AG04449 (cell line): ENCODE results near the gene GALNT2.

ENCODE experiments used
- CTCF ChIA-PET: fragments of 350-600 bp; formaldehyde crosslinking; extraction: SDS; loops from one replicate; lab custom pipeline; 2021; ENCODE audit warnings: antibody characterized with exemption; lab: Yijun Ruan, JAX
- POLR2A ChIA-PET: fragments of 400-600, 350-600 bp; formaldehyde crosslinking; extraction: SDS; loops from one replicate; lab custom pipeline; 2020; ENCODE audit warnings: antibody characterized with exemption, inconsistent platforms; lab: Yijun Ruan, JAX
- DNase-seq: peaks from one replicate; pipeline ENCODE4 v3.0.0-alpha.2; 2010; ENCODE audit warnings: low read depth, low spot score
- H3K4me3 ChIP-seq: 2 replicates; pipeline ENCODE4 v1.5.1; 2011; ENCODE audit warnings: low read depth, mild to moderate bottlenecking, control low read depth, low read length
- CTCF ChIP-seq: IDR thresholded peaks from one replicate; pipeline ENCODE4 v1.5.1; 2011; ENCODE audit warnings: mild to moderate bottlenecking, moderate library complexity, low read length, control low read depth, inconsistent platforms; ENCODE audit not compliant: insufficient read depth; ENCODE audit errors: missing control alignments

GALNT2 gene

GRCh38 chr1:230056098-230056497 lies 10.9 kb upstream of the GALNT2 start:
- TF ChIP-seq CTCF, result no peak
- H3K4me3 ChIP-seq, result no peak overlapping the region
- no peak for DNase-seq
- POLR2A ChIA-PET, result no interaction called here
- CTCF ChIA-PET, result no interaction called here

DNA sequence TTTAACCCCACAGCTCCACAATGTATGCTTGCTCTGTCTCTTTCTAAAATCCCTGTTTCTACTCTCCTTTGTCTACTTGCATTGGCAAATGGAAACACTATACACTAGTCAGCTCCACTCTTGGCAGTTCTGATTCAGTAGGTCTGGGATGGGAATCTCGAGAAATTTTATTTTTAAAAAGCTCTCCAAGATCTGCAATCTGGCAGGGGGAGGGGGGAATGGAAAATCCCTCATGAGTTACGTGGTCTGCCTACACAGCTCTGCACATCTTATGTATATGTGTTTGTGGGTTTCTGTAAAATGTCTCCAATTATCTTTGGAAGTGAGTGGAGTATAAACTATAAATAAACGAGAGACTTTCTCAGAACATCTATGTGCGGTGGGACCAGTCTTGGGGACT lies 9.9 kb upstream of the GALNT2 start:
- no peak for TF ChIP-seq CTCF
- no peak overlapping the region for H3K4me3 ChIP-seq
- ChIA-PET POLR2A (no interaction called here), CTCF (no interaction called here)
- no peak for DNase-seq

DNA sequence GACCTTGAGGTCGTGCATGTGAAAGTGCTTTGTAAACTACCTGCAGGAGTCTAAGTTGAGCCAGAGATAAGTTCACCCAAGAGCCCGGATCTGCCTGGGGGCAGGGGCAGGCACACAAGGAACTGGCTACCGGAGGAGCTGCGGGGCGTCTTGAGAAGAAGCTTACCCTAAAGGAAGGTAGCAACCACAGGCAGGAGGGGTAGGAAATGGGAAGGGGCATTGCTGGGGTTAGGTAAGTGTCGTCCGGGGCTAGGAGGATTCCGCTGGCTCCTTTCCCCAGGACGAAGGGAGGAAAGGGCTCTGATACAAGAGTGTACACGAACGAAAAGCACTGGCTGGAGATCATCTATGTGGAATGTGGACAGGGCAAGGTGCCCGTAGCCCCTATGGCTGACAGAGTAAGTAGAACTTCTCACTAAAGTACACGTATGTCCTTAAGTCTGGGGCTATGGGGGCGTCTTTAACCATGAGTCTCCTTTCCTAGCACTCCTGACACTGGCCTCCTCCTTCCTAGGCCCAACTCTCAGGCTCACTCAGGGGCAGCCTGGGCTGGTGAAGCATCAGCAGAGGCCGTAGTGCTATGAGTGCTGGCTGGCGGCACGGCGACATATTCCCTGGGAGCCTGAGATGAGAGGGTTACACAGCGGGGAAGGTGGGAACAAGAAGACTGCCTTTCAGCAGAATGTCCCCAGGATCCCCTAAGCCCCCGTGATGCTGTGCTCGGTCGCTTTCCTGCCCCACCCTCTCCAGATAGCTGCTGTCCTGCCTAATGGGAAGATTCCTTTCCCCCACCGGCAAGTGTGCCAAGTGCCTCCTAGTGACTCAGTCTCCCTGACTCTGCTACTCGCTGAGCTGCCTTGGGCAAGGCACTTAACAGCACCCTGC lies 9.1 kb upstream of the GALNT2 start:
- ChIA-PET POLR2A (no interaction called here), CTCF (no interaction called here)
- TF ChIP-seq CTCF, result no peak
- no peak for DNase-seq
- H3K4me3 ChIP-seq, result no peak overlapping the region

GRCh38 chr1:230058626-230059025 lies 8.4 kb upstream of the GALNT2 start:
- CTCF ChIA-PET, result no interaction called here
- TF ChIP-seq CTCF, result no peak
- POLR2A ChIA-PET, result no interaction called here
- no peak for DNase-seq
- no peak overlapping the region for H3K4me3 ChIP-seq

DNA sequence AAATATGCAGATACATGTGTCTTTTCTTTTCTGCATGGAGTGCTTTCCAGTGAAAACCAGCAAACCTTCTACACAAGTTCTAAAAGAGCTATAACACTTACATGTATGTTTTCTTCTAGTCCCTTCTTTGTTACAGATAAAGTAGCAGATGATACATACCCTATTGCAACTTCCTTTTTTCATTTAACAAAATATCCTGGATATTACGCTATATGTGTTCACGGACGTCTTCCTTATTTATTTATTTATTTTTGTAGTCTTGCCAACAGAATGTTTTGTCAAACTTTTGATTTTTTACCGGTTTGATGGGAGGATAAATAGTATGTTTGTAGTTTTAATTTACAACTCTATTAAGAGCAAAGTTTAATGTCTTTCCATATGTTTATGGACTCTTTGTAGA lies 5.2 kb upstream of the GALNT2 start:
- ChIA-PET POLR2A (no interaction called here), CTCF (interaction anchor here (0.9 kb wide), 1 partner anchor 206 kb away, joined by 4 read pairs; no protein-coding TSS in a partner anchor)
- no peak overlapping the region for H3K4me3 ChIP-seq
- no peak for TF ChIP-seq CTCF
- DNase-seq, result no peak

DNA sequence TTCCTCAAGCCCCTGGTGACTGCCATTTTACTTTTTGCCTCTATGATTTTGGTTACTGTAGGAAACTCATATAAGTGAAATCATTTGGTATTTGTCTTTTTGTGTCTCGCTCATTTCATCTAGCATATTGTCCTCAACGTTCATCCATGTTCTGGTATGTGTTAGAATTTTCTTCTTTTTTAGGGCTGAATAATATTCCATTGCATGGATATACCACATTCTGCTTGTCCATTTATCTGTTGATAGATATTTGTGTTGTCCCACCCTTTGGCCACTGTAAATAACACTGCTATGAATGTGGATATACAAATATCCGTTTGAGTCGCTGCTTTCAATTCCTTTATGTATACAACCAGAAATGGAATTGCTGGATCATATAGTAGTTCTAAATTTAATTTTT lies 4.5 kb upstream of the GALNT2 start:
- no peak for DNase-seq
- CTCF ChIA-PET, result no interaction called here
- POLR2A ChIA-PET, result no interaction called here
- H3K4me3 ChIP-seq, result no peak overlapping the region
- no peak for TF ChIP-seq CTCF
